Astrocyte (in vitro differentiated cells and primary cell): ENCODE data around the gene SYT2.

Source experiments
- CTCF ChIP-seq: IDR thresholded peaks from 2 replicates; pipeline ENCODE4 v1.5.1; 2011; ENCODE audit warnings: low read depth, mild to moderate bottlenecking, inconsistent platforms, low read length, moderate library complexity; ENCODE audit not compliant: insufficient read depth
- EZH2 ChIP-seq: IDR thresholded peaks from 2 replicates; pipeline ENCODE4 v1.6.1; 2012; ENCODE audit warnings: mild to moderate bottlenecking, low read length, inconsistent platforms; ENCODE audit not compliant: insufficient read depth

- TF ChIP-seq CTCF (no peak), EZH2 (no peak)
Measured at GRCh38 chr1:202656951-202657646, 53.2 kb downstream of the SYT2 start.
